Aorta (tissue), 5 donors: ENCODE data around the gene TMPRSS7. TPM values are rescaled to one million over a fixed set of nuclear protein-coding genes. Genes with fewer than 3 reads are reported as not detected.

ENCODE experiments used
- ATAC-seq: fragments of 200-7000 bp; cut with Tn5 transposase; one replicate; pipeline ENCODE4 v1.9.1; 2022; ENCODE audit warnings: moderate library complexity; ENCODE audit not compliant: low FRiP score
- DNase-seq, 2 donors: peaks; one replicate each; pipeline ENCODE4 v3.0.0-alpha.2; 2020
- H3K27ac ChIP-seq, 2 donors: one replicate each; pipeline ENCODE4 v1.5.1; 2013; ENCODE audit warnings: low read length in 2 of 2, mild to moderate bottlenecking in 2 of 2, moderate library complexity in 2 of 2, control low read depth in 1 of 2, inconsistent platforms in 1 of 2, low read depth in 1 of 2
- H3K27me3 ChIP-seq, 2 donors: one replicate each; pipeline ENCODE4 v1.6.1; 2013; ENCODE audit warnings: control low read depth in 1 of 2, low read length in 1 of 2, mild to moderate bottlenecking in 1 of 2, moderate library complexity in 1 of 2; ENCODE audit not compliant: insufficient read depth in 2 of 2, control insufficient read depth in 1 of 2
- H3K36me3 ChIP-seq, 2 donors: one replicate each; pipeline ENCODE4 v1.6.1; 2013; ENCODE audit warnings: control low read depth in 1 of 2, low read length in 1 of 2, mild to moderate bottlenecking in 1 of 2; ENCODE audit not compliant: insufficient read depth in 2 of 2, control insufficient read depth in 1 of 2
- H3K4me1 ChIP-seq, 2 donors: one replicate each; pipeline ENCODE4 v1.6.1; 2013; ENCODE audit warnings: low read length in 2 of 2, control low read depth in 1 of 2, mild to moderate bottlenecking in 1 of 2, moderate library complexity in 1 of 2; ENCODE audit not compliant: insufficient read depth in 2 of 2, control insufficient read depth in 1 of 2
- H3K4me3 ChIP-seq, 2 donors: one replicate each; pipeline ENCODE4 v1.5.1; 2013; ENCODE audit warnings: low read length in 2 of 2, control low read depth in 1 of 2, mild to moderate bottlenecking in 1 of 2
- H3K9me3 ChIP-seq: one replicate; pipeline ENCODE4 v1.6.1; 2013; ENCODE audit warnings: mild to moderate bottlenecking, low read length; ENCODE audit not compliant: control insufficient read depth
- WGBS, 2 donors: extraction: QIAGEN DNeasy Blood & Tissue Kit; methylation state at CpG; one replicate each; pipeline ENCODE4 v1.1.7; 2013; 5-methylcytosine and 5-hydroxymethylcytosine counted together
- intact Hi-C, 2 donors: fragments of 100-400 bp; cut with DNase I; formaldehyde crosslinking; loops; one replicate each; pipeline versions ENCODE4 v1.14.2 to v1.15.0; 2022
- polyA plus RNA-seq, 2 donors: library from polyadenylated mRNA; stranded (reverse); fragments of 200-250 nt; gene quantifications; one replicate each; pipeline ENCODE4 v1.2.3, GENCODE V29; 2013
- total RNA-seq, 2 donors: library from RNA; stranded (reverse); fragmentation: NEBNext Ultra II Directional; extraction: Animal tissue kit (Norgen Biotek cat#: 25700); gene quantifications; one replicate each; pipeline ENCODE4 v1.2.1, GENCODE V29; 2021
- donor health status: healthy with polysubstance abuse.
- donor health status: Bipolar disorder and iron deficiency.
- donor health status: DM: no; HTN: no; CAD: no.
- donor health status: DM: no; HTN: no; CAD: no.
- donor health status: DM: yes; HTN: yes; CAD: no.

Gene TMPRSS7
- total and polyA plus RNA-seq, 4 donors, result not detected

- intact Hi-C loops, result loop anchor here in 1 of 2 donors (5.0 kb wide), 1 partner anchor 56 kb away; no protein-coding TSS in a partner anchor
Measured at GRCh38 chr3:112042842-112043280, 8.3 kb downstream of the TMPRSS7 start.

GRCh38 chr3:112043621-112044201, 9.2 kb downstream of the TMPRSS7 start:
- no peaks in the 10 kb centered on the region for H3K4me1 ChIP-seq
- H3K4me3 ChIP-seq, result peak overlapping the region in 1 of 2 donors; percentile 21
- 5 to 8% methylated on average over 7 of the region's 7 CpGs for WGBS, 2 donors
- no peaks in the 10 kb centered on the region for H3K9me3 ChIP-seq
- H3K36me3 ChIP-seq, result no peaks in the 10 kb centered on the region
- DNase-seq, result no peak
- no peak overlapping the region for H3K27ac ChIP-seq
- ATAC-seq, result peak; percentile 89
- H3K27me3 ChIP-seq, result no peaks in the 10 kb centered on the region
- intact Hi-C loops, result loop anchor here in 1 of 2 donors (5.0 kb wide), 1 partner anchor 56 kb away; no protein-coding TSS in a partner anchor

More at GRCh38 chr3:112042842-112043280, 8.3 kb downstream of the TMPRSS7 start:
- Histone ChIP-seq H3K27me3 (no peaks in the 10 kb centered on the region), H3K4me3 (no peak overlapping the region), H3K36me3 (no peaks in the 10 kb centered on the region), H3K27ac (no peak overlapping the region), H3K9me3 (no peaks in the 10 kb centered on the region), H3K4me1 (no peaks in the 10 kb centered on the region)
- 68 to 72% methylated on average over 6 of the region's 6 CpGs for WGBS, 2 donors
- no peak for DNase-seq
- ATAC-seq, result no peak

GRCh38 chr3:112046599-112046998, 12.1 kb downstream of the TMPRSS7 start:
- H3K27me3 ChIP-seq, result no peaks in the 10 kb centered on the region
- intact Hi-C loops, result no loop called here
- H3K27ac ChIP-seq, result no peak overlapping the region
- no peaks in the 10 kb centered on the region for H3K9me3 ChIP-seq
- no peaks in the 10 kb centered on the region for H3K36me3 ChIP-seq
- no peak overlapping the region for H3K4me3 ChIP-seq
- ATAC-seq (no peak), DNase-seq (no peak)
- WGBS, 2 donors, result 71 to 72% methylated on average over 4 of the region's 4 CpGs
- no peaks in the 10 kb centered on the region for H3K4me1 ChIP-seq

- Histone ChIP-seq H3K9me3 (no peaks in the 10 kb centered on the region), H3K36me3 (no peaks in the 10 kb centered on the region), H3K27ac (no peak overlapping the region), H3K27me3 (no peaks in the 10 kb centered on the region), H3K4me3 (no peak overlapping the region), H3K4me1 (no peaks in the 10 kb centered on the region)
- intact Hi-C loops, result no loop called here
- WGBS, 2 donors, result 89 to 100% methylated on average over 1 of the region's 1 CpG
- ATAC-seq, result no peak
- DNase-seq, result no peak
Measured at GRCh38 chr3:112047264-112047663, 12.7 kb downstream of the TMPRSS7 start.

- 77 to 85% methylated on average over 8 of the region's 8 CpGs for whole genome bisulfite sequencing, 2 donors
Measured at GRCh38 chr3:112048911-112049310, 14.4 kb downstream of the TMPRSS7 start.

GRCh38 chr3:112053229-112053628, 18.7 kb downstream of the TMPRSS7 start:
- H3K4me1 ChIP-seq, result no peaks in the 10 kb centered on the region
- H3K27me3 ChIP-seq, result no peaks in the 10 kb centered on the region
- no peaks in the 10 kb centered on the region for H3K36me3 ChIP-seq
- H3K9me3 ChIP-seq, result no peaks in the 10 kb centered on the region
- WGBS, 2 donors, result 71 to 72% methylated on average over 1 of the region's 1 CpG
- H3K4me3 ChIP-seq, result no peak overlapping the region
- no peak for ATAC-seq
- H3K27ac ChIP-seq, result no peak overlapping the region
- no peak for DNase-seq
- intact Hi-C loops, result no loop called here

More at GRCh38 chr3:112048911-112049310, 14.4 kb downstream of the TMPRSS7 start:
- no peak for DNase-seq
- no peak for ATAC-seq
- no peaks in the 10 kb centered on the region for H3K36me3 ChIP-seq
- no peak overlapping the region for H3K27ac ChIP-seq
- H3K27me3 ChIP-seq, result no peaks in the 10 kb centered on the region
- H3K4me1 ChIP-seq, result no peaks in the 10 kb centered on the region
- intact Hi-C loops, result no loop called here
- H3K4me3 ChIP-seq, result no peak overlapping the region
- H3K9me3 ChIP-seq, result no peaks in the 10 kb centered on the region

- Histone ChIP-seq H3K9me3 (no peaks in the 10 kb centered on the region), H3K4me3 (no peak overlapping the region), H3K27me3 (no peaks in the 10 kb centered on the region), H3K4me1 (no peaks in the 10 kb centered on the region), H3K27ac (no peak overlapping the region), H3K36me3 (no peaks in the 10 kb centered on the region)
- intact Hi-C loops, result no loop called here
- 81 to 83% methylated on average over 6 of the region's 6 CpGs for WGBS, 2 donors
- ATAC-seq (no peak), DNase-seq (no peak)
Measured at GRCh38 chr3:112056451-112056929, 22.0 kb downstream of the TMPRSS7 start.

GRCh38 chr3:112059497-112059896, 25.0 kb downstream of the TMPRSS7 start:
- intact Hi-C loops, result no loop called here
- Histone ChIP-seq H3K36me3 (no peaks in the 10 kb centered on the region), H3K4me3 (no peak overlapping the region), H3K4me1 (no peaks in the 10 kb centered on the region), H3K27ac (no peak overlapping the region), H3K27me3 (no peaks in the 10 kb centered on the region), H3K9me3 (no peaks in the 10 kb centered on the region)
- DNase-seq, result no peak
- ATAC-seq, result no peak
- WGBS, 2 donors, result 92 to 93% methylated on average over 1 of the region's 1 CpG

- intact Hi-C loops, result no loop called here
Measured at GRCh38 chr3:112061152-112061551, 26.6 kb downstream of the TMPRSS7 start.

More at GRCh38 chr3:112061152-112061551, 26.6 kb downstream of the TMPRSS7 start:
- ATAC-seq, result no peak
- peak overlapping the region in 1 of 2 donors; percentile 33 for H3K27ac ChIP-seq
- WGBS, 2 donors, result 6 to 7% methylated on average over 3 of the region's 3 CpGs
- no peaks in the 10 kb centered on the region for H3K27me3 ChIP-seq
- no peak for DNase-seq
- no peaks in the 10 kb centered on the region for H3K4me1 ChIP-seq
- H3K9me3 ChIP-seq, result no peaks in the 10 kb centered on the region
- no peaks in the 10 kb centered on the region for H3K36me3 ChIP-seq
- H3K4me3 ChIP-seq, result no peak overlapping the region
